HepG2 (cell line): Measurements from ENCODE around the gene MBLAC1.

Experiments used
- CEBPG ChIP-seq: IDR thresholded peaks from 2 replicates; pipeline ENCODE4 v1.6.1; 2016
- NBN ChIP-seq: fragments of 450-650 bp; conservative IDR thresholded peaks from 2 replicates; pipeline ENCODE4 v1.6.1; 2017
- ZNF263 ChIP-seq: sonication (generic); formaldehyde crosslinking; IDR thresholded peaks from 2 replicates; pipeline ENCODE4 v1.4.0; 2020; ENCODE audit warnings: missing genetic modification reagents
- TF ChIP-seq, protein P1 (sequence below), 2 experiments: IDR thresholded peaks; 2 replicates each; pipeline ENCODE4 v1.6.1; 2011 to 2012; ENCODE audit warnings: low read length in 2 of 2, borderline replicate concordance in 1 of 2, low read depth in 1 of 2, mild to moderate bottlenecking in 1 of 2, moderate library complexity in 1 of 2

DNA sequence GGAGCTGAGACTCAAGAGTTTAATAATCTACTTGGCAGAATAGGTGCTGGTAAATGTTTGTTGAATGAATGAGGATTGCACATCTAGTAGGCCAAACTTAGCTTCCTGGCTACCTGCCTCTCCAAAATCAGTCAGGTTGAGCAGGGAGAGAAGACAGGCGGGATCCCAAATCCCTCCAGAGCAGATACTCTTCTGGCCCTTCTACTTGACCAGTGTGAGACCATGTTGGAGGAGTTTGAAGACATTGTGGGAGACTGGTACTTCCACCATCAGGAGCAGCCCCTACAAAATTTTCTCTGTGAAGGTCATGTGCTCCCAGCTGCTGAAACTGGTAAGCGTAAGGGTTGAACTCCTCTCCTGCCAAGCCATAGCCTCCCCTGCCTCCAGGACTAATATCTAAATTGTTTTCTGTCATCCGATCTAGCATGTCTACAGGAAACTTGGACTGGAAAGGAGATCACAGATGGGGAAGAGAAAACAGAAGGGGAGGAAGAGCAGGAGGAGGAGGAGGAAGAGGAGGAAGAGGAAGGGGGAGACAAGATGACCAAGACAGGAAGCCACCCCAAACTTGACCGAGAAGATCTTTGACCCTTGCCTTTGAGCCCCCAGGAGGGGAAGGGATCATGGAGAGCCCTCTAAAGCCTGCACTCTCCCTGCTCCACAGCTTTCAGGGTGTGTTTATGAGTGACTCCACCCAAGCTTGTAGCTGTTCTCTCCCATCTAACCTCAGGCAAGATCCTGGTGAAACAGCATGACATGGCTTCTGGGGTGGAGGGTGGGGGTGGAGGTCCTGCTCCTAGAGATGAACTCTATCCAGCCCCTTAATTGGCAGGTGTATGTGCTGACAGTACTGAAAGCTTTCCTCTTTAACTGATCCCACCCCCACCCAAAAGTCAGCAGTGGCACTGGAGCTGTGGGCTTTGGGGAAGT, 2.2 kb upstream of the MBLAC1 start:
- TF ChIP-seq NBN (no peak), CEBPG (CRISPR knock-in tag) (no peak), ZNF263 (CRISPR knock-in tag) (no peak)
- TF ChIP-seq, protein P1, sequence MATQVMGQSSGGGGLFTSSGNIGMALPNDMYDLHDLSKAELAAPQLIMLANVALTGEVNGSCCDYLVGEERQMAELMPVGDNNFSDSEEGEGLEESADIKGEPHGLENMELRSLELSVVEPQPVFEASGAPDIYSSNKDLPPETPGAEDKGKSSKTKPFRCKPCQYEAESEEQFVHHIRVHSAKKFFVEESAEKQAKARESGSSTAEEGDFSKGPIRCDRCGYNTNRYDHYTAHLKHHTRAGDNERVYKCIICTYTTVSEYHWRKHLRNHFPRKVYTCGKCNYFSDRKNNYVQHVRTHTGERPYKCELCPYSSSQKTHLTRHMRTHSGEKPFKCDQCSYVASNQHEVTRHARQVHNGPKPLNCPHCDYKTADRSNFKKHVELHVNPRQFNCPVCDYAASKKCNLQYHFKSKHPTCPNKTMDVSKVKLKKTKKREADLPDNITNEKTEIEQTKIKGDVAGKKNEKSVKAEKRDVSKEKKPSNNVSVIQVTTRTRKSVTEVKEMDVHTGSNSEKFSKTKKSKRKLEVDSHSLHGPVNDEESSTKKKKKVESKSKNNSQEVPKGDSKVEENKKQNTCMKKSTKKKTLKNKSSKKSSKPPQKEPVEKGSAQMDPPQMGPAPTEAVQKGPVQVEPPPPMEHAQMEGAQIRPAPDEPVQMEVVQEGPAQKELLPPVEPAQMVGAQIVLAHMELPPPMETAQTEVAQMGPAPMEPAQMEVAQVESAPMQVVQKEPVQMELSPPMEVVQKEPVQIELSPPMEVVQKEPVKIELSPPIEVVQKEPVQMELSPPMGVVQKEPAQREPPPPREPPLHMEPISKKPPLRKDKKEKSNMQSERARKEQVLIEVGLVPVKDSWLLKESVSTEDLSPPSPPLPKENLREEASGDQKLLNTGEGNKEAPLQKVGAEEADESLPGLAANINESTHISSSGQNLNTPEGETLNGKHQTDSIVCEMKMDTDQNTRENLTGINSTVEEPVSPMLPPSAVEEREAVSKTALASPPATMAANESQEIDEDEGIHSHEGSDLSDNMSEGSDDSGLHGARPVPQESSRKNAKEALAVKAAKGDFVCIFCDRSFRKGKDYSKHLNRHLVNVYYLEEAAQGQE (IDR thresholded peaks at IDR 0.05; ENCODE audit: borderline replicate concordance in 1 of 2, low read depth in 1 of 2, low read length in 2 of 2) = no peak
